ENCODE measurements around the gene SSR3. TPM values are rescaled to one million over a fixed set of nuclear protein-coding genes. Genes with fewer than 3 reads are reported as not detected.

SSR3 gene
- total and polyA plus RNA-seq, 8 donors = 30.4 to 190 (median 76.8) TPM

- peaks cover 17 to 69% (median 46%) of the 10 kb centered on the region in 4 donors for H3K4me1 ChIP-seq
- peak overlapping the region in 1 of 5 donors; percentile 4 for H3K27ac ChIP-seq
- no peak for DNase-seq
- 81 to 89% (median 82%) methylated on average over 4 of the region's 4 CpGs for WGBS, 5 donors
- TF ChIP-seq, protein P1, sequence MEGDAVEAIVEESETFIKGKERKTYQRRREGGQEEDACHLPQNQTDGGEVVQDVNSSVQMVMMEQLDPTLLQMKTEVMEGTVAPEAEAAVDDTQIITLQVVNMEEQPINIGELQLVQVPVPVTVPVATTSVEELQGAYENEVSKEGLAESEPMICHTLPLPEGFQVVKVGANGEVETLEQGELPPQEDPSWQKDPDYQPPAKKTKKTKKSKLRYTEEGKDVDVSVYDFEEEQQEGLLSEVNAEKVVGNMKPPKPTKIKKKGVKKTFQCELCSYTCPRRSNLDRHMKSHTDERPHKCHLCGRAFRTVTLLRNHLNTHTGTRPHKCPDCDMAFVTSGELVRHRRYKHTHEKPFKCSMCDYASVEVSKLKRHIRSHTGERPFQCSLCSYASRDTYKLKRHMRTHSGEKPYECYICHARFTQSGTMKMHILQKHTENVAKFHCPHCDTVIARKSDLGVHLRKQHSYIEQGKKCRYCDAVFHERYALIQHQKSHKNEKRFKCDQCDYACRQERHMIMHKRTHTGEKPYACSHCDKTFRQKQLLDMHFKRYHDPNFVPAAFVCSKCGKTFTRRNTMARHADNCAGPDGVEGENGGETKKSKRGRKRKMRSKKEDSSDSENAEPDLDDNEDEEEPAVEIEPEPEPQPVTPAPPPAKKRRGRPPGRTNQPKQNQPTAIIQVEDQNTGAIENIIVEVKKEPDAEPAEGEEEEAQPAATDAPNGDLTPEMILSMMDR (IDR thresholded peaks at IDR 0.05) = no peak
- no peak for TF ChIP-seq POLR2A (IDR thresholded peaks at IDR 0.05)
- TF ChIP-seq POLR2AphosphoS5 (IDR thresholded peaks at IDR 0.05) = no peak
- TF ChIP-seq EP300 (IDR thresholded peaks at IDR 0.05) = no peak
- intact Hi-C loops (cut with DNase I; ENCODE audit: low total_unique reads) = no loop called here
- no peaks in the 10 kb centered on the region for H3K9me3 ChIP-seq
- H3K4me3 ChIP-seq = no peak overlapping the region
- H3K27me3 ChIP-seq = no peaks in the 10 kb centered on the region
- peaks cover 8 to 61% (median 51%) of the 10 kb centered on the region in 4 donors for H3K36me3 ChIP-seq
Measured at GRCh38 chr3:156551746-156552145, 3.2 kb downstream of the SSR3 start.

- H3K9me3 ChIP-seq = no peaks in the 10 kb centered on the region
- intact Hi-C loops (cut with DNase I; ENCODE audit: low total_unique reads) = no loop called here
- H3K4me3 ChIP-seq = no peak overlapping the region
- TF ChIP-seq POLR2AphosphoS5 (IDR thresholded peaks at IDR 0.05) (no peak), EP300 (IDR thresholded peaks at IDR 0.05) (no peak), POLR2A (IDR thresholded peaks at IDR 0.05) (no peak)
- TF ChIP-seq, protein P1 (IDR thresholded peaks at IDR 0.05) = no peak
- peaks cover 17 to 69% (median 48%) of the 10 kb centered on the region in 4 donors for H3K4me1 ChIP-seq
- H3K27me3 ChIP-seq = no peaks in the 10 kb centered on the region
- no peak for DNase-seq
- H3K27ac ChIP-seq = peak overlapping the region in 1 of 5 donors; percentile 4
- WGBS, 5 donors = 57 to 82% (median 73%) methylated on average over 4 of the region's 4 CpGs
- H3K36me3 ChIP-seq = peaks cover 8 to 66% (median 56%) of the 10 kb centered on the region in 4 donors
Measured at GRCh38 chr3:156551261-156551660, 3.7 kb downstream of the SSR3 start.

- no peaks in the 10 kb centered on the region for H3K27me3 ChIP-seq
- no peak for DNase-seq
- no peak overlapping the region for H3K4me3 ChIP-seq
- TF ChIP-seq POLR2AphosphoS5 (IDR thresholded peaks at IDR 0.05) (no peak), POLR2A (IDR thresholded peaks at IDR 0.05) (no peak), EP300 (IDR thresholded peaks at IDR 0.05) (no peak)
- TF ChIP-seq, protein P1 (IDR thresholded peaks at IDR 0.05) = no peak
- H3K9me3 ChIP-seq = no peaks in the 10 kb centered on the region
- H3K4me1 ChIP-seq = peaks cover 15 to 76% (median 46%) of the 10 kb centered on the region in 4 donors
- WGBS, 5 donors = 75 to 90% (median 79%) methylated on average over 6 of the region's 6 CpGs
- intact Hi-C loops (cut with DNase I; ENCODE audit: low total_unique reads) = loop anchor here (10.0 kb wide), 2 partner anchors 126 to 526 kb away; partner anchors contain the start of gene TIPARP
- H3K27ac ChIP-seq = peak overlapping the region in 1 of 5 donors; percentile 40
- peaks cover 17 to 89% (median 79%) of the 10 kb centered on the region in 4 donors for H3K36me3 ChIP-seq
Measured at GRCh38 chr3:156548902-156549301, 6.0 kb downstream of the SSR3 start.

GRCh38 chr3:156548041-156548687, 6.8 kb downstream of the SSR3 start:
- TF ChIP-seq POLR2AphosphoS5 (IDR thresholded peaks at IDR 0.05) (no peak), EP300 (IDR thresholded peaks at IDR 0.05) (no peak), POLR2A (IDR thresholded peaks at IDR 0.05) (no peak)
- TF ChIP-seq, protein P1 (IDR thresholded peaks at IDR 0.05) = no peak
- no peaks in the 10 kb centered on the region for H3K9me3 ChIP-seq
- no peak for DNase-seq
- intact Hi-C loops (cut with DNase I; ENCODE audit: low total_unique reads) = loop anchor here (10.0 kb wide), 2 partner anchors 127 to 527 kb away; partner anchors contain the start of gene TIPARP
- H3K4me1 ChIP-seq = peaks cover 8 to 76% (median 45%) of the 10 kb centered on the region in 4 donors
- H3K36me3 ChIP-seq = peaks cover 17 to 96% (median 86%) of the 10 kb centered on the region in 4 donors
- H3K27ac ChIP-seq = peak overlapping the region in 1 of 5 donors; percentile 40
- 67 to 91% (median 80%) methylated on average over 4 of the region's 4 CpGs for WGBS, 5 donors
- H3K27me3 ChIP-seq = no peaks in the 10 kb centered on the region
- no peak overlapping the region for H3K4me3 ChIP-seq

Measured in stomach (tissue), 9 donors.